Stimulated activated CD4-positive, alpha-beta T cell treated with anti-CD3 and anti-CD28 coated beads, Interleukin-1b, Interleukin-23, amount 100 ng/mL, for 48 hours (primary cell): ENCODE results near the gene FTCD.
"Not testable (repeated sequence)": the region's sequence is repeated elsewhere in the genome, so short reads cannot be mapped to it uniquely, and the experiment has no call there.

Experiments
- DNase-seq: peaks from one replicate; pipeline ENCODE4 v3.0.0-alpha.2; 2020

The FTCD gene

DNA sequence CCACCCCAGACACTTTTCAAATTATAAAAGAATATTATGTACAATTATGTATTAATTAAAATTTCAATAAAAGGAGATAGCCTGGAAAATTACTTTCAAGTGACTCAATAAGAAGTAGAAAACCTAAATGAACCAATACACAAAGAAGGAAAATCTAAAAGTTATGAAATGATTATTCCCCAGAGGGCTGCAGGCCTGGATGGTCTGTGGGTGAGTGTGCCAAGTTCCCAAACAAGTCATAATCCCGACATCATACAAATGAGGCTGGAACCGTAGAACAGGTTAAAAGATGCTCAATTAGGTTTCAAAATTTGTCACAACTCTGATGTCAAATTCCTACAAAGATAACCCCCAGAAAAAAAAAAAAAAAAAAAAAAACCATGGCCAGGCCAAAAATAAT, 16.2 kb upstream of the FTCD start:
- no peak for DNase-seq

DNA sequence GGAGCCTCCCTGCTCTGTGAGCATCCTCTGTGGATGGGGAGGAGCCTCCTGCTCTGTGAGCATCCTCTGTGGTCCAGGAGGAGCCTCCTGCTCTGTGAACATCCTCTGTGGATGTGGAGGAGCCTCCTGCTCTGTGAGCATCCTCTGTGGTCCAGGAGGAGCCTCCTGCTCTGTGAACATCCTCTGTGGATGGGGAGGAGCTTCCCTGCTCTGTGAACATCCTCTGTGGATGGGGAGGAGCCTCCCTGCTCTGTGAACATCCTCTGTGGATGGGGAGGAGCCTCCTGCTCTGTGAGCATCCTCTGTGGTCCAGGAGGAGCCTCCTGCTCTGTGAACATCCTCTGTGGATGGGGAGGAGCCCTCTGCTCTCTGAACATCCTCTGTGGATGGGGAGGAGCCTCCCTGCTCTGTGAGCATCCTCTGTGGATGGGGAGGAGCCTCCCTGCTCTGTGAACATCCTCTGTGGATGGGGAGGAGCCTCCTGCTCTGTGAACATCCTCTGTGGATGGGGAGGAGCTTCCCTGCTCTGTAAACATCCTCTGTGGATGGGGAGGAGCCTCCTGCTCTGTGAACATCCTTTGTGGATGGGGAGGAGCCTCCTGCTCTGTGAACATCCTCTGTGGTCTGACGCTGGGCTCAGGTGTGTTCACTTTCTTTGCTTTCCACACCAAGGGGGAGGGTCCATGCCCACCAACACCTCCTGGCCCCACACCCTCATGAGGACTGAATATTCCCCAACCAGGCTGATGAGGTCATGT, 15.2 kb upstream of the FTCD start:
- not testable (repeated sequence) for DNase-seq

DNA sequence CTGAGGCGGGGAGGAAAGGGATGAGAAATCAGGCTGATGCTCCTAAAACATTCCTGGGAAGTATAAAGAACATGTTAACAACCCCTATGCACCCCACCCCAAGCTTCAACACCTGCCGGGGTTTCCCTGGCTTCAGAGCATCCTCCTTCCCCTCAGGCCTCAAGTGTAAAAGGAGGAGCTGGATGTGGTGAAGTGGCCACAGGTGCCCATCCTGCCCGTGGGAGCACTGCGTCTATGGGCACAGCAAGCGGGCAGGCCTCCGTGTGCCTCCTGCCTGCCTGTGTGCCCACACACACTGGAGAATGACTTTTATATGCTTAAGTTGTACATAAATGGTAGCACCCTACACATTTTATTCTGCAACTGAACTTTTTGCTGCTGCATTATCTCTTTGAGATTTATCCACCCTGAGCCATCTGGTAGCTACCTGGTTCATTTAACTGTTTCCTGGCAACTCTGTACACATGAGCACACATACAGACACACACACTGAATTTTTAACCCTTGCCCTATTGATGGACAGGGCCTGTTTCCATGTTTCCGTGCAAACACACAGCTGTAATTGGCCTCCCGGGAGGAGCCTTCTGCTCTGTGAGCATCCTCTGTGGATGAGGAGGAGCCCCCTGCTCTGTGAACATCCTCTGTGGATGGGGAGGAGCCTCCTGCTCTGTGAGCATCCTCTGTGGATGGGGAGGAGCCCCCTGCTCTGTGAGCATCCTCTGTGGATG, 13.4 kb upstream of the FTCD start:
- no peak for DNase-seq

DNA sequence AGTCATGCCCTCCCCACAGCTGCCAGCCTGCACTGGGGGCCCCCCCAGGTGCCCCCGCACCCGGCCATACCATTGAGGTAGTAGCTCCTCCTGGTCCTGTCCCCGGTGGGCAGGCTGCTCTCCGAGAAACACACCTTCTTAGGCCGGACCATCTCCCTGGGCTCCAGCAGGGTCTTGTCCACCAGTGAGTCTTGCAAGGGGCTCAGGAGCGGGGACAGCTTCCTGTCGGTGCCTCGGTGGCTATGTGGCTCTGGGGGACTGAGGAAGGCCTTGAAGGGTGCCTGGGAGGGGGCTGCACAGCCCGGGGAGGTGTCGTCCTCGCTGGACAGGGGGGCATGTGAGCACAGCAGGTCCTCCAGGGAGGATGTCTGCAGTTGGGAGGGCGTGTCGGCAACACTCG, 12.9 kb upstream of the FTCD start:
- no peak for DNase-seq

DNA sequence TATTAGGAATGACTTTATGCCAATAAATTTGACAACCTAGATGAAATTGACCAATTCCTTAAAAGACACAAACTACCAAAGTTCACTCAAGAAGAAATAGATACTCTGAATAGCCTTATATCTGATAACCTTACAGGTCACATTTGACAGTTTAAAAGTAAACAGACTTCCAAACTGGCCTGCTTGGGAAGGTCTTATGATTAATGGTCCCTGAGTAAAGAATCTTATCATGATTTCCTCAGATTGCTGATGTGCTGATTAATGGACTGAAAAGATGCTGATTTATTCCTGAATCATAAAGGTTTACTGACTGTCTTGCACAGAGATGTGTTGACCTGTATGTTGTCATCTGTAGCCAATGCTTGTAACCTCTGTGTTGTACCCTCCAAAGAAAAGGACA, 9.7 kb upstream of the FTCD start:
- no peak for DNase-seq

DNA sequence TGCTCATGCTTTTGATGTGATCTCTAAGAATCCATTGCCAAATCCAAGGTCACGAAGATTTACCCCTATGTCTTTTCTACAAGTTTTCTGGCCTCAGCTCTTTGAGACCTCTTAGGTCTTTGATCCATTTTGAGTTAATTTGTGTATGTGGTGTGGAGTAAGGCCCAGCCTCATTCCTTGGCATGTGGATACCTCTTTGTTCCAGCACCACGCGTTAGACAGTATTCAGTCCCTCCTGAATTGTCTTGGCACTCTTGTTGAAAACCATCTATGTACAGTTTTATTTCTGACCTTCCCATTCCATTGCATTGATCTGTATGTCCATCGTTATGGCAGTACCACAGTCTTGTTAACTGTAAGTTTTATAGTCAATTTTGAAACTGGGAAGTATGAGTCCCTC, 8.0 kb upstream of the FTCD start:
- no peak for DNase-seq

DNA sequence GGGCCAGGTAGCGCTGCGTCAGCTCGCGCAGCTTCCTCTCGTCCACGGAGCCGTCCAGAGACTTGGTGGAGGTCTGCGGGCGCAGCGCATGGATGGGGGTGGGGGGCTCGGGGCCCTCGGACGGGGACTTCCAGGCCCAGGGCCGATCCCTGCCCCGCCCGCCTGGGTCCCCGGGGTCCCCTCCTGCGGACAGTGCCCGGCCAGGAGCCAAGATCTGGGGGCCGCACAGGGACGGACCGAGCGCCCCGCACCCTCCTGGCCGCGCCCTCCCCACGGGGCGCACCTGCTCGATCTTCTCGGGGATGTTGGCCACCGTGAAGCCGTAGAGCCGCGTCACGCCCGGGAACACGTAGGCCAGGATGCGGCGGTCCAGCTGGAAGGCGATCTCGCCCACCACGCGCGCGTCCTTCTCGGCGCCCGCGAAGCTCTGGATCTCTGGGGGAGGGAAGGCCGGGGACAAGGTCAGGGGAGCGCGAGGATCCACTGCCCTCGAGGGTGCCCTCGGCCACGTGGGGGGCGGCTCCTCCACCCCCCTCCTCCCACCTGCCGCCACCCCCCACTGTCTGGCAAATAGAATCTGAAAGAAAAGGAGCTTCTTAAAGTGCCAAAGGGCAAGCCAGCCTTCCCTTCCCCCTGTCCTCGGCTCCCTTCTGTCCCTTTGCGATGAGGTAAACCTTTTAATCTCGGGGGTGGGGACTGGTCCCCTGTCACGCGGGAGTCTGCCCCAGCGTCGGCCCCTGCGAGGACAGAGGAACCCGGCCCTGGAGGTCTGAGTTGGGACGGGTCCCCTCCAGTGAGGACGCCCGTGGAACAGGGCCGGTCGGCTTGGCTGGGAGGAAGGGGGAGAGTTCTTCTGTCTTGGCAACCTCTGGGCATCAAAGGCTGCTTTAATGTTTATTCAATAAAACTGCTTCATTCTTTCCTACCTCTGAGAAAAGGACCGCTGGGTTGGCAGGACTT, 6.5 kb upstream of the FTCD start:
- DNase-seq: no peak

DNA sequence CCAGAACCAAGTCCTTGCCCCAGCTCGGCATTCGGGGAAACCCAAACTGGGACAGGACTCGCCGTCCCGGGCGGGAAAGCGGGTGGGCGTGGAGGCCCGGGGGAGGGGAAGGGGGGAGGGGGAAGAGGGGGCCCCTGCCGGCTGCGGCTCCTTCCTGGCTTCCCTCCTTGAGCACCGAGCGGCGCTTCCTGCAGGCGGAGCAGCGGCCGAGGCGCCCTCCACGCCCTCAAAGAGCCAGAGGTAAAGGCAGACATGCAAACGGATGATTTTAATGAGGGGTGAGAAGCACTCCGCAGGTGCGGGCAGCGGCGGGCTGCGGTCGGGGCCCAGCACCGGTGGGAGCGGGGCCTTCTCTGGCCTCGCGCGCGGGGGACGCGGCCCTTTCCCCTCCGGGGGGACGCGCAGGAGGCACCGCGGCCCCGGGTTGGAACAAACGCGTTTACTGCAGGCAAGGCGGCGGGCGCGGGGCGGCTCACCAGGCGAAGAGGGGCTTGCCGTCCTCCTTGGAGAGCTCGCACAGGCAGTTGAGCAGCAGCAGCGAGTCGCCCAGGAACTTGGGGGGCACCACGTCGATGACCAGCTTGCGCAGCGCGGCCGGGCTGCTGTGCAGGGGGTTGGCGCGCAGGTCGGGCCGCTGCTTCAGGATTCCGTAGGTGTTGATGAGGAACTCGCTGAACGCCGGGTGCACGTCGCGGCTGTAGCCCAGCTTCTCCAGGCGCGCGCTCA, 5.7 kb upstream of the FTCD start:
- DNase-seq: no peak

DNA sequence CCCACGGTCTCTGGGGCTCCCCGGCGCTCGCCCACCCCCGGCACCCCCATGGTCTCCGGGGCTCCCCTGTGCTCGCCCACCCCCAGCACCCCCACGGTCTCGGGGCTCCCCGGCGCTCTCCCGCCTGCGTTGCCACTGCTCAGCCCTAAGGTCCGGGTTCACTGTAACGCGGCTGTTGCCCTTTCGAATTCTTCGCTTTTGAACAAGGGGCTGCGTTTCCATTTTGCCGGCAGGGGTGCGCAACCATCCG, 5.2 kb upstream of the FTCD start:
- DNase-seq: no peak

DNA sequence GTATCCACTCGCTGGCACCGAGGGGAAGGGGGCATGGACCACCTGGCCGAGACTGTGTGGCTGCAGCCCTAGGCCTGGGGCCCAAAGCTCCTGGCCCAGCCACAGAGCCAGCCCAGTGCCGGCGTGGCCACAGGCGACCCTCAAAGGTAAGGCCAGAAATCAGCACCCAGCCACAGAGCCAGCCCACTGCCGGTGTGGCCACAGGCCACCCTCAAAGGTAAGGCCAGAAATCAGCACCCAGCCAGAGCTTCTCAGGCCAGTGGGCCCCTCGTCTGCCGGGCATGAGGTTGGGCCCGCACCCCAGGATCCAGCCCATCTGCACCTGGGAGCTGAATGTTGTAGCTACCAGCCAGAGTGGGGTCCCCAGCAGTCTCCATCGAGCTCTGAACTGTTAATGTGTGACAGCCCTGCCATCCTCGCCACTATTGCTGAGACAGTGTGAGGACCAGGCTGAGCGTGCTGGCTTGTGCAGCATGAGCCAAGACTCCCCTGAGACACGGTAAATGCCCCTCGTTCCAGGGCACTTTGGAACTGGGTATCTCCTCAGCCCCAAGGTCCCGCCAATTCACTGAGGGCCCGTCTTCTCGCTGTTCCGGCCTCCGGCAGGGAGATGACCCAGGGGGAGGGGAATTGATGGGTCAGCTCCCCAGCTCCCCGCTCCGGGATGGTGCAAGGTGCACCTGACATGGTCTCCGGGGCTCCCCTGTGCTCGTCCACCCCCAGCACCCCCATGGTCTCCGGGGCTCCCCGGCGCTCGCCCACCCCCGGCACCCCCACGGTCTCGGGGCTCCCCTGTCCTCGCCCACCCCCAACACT, 4.7 kb upstream of the FTCD start:
- DNase-seq: no peak

DNA sequence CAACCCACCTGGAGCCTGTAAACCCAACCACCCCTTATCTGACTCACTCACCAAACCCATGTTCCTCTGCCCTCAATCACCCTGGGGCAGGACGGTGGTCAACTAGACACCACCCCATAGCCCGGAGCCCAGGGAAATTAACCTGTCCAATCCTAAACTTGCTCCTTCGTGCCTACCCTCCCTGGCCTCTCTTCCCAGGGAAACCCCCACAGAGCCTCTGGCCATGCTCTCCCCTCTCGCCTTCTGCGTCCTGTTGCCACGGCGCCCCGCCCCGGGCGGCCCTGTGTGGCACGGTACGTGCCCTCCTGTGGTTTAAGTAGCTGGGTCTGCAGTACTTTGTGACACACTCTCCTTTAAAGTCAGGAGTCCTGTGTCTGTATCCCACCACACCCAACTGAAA, 4.0 kb upstream of the FTCD start:
- DNase-seq: no peak

DNA sequence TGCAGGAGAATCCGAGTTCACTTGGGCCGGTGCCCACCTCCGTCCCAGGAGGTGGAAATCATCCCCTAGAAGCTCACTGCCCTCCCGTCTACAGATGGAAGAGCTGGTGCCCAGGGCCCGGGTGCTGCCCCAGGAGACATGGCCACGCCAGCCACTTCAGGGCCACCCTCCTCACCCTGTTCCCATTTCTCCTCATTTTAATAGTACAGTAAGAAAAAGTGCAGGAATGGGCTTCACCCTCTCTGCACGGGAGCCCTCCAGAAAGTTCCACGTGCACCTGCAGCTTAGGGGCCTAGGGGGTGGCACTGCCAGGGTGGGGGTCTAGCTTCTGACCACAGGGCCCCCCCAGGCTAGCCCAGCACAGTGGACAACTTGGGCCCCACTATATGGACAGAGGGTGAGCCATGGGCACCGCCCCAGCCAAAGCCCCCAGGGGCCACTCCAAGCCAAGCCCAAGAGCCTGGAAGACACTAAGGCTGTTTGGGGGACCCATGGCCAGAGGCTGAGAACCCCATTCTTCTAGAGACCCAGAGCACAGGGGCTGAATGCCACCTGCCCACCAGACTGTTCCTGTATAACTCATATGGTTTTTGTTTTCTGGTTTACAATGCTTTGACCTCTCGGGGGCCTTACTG, 3.4 kb upstream of the FTCD start:
- no peak for DNase-seq

DNA sequence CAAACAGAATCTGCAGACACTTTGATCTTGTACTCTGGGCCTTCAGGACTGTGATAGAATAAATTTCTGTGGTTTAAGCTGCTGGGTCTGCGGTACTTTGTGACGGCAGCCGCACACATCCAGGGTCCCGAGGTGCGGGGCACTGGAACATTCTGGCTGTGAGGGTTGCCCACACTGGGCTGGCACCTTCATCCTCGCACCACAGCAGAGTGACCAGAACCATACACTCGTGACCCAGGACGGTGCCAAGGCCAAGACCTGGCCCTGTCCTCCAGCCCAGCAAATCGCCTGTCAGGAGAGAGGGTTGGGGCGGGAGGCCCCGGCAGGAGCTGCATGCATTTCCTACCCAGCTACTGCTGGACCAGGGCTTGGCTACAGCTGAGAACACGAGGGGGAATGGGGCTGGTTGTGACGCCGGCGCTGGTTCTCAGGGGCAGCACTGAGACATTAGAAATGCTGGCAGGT, 2.6 kb upstream of the FTCD start:
- DNase-seq: no peak

DNA sequence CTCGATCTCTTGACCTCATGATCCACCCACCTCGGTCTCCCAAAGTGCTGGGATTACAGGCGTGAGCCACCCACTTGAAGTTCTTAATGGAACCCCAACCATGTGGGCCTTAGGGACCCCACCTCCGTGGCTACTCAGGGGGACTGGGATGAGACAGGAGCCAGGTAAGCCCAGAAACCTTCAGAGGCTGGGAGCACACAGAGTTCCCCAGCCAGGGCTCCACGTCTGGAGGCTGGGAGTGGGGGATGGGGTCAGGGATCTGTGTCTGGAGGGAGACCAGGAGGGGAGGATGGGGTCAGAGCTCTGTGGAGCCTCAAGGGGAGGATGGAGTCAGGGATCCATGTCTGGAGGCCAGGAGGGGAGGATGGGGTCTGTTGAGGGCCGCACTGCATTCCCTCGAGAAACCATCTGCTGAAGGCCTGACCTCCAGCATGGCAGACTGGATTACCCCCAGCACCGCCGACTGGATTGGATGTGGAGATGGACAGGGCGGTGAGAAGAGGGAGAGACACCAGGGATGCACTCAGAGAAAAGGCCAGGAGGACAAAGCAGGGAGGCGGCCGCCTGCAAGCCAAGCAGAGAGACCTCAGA, 2.1 kb upstream of the FTCD start:
- DNase-seq: no peak

DNA sequence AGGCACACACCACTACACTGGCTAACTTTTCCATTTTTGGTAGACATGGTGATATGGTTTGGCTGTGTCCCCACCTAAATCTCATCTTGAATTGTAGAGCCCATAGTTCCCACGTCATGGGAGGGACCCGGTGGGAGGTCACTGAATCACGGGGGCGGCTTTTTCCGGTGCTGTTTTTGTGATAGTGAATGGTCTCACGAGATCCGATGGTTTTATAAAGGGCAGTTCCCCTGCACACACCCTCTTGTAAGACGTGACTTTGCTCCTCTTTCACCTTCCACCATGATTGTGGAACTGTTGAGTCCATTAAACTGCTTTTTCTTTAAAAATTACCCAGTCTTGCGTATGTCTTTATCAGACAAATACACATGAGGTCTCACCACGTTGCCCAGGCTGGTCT, 1.3 kb upstream of the FTCD start:
- DNase-seq: no peak

DNA sequence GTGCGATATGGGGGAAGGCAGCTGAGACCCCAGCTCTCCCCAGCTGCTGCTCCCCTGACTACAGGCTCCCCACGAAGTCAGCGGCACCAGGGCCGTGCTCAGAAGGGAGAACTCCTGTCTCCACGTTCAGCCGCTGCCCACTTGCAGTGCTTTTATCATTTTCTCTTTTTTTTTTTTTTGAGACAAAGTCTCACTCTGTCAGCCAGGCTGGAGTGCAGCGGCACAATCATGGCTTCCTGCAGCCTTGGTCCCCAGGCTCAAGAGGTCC, 933 bp upstream of the FTCD start:
- DNase-seq: no peak

DNA sequence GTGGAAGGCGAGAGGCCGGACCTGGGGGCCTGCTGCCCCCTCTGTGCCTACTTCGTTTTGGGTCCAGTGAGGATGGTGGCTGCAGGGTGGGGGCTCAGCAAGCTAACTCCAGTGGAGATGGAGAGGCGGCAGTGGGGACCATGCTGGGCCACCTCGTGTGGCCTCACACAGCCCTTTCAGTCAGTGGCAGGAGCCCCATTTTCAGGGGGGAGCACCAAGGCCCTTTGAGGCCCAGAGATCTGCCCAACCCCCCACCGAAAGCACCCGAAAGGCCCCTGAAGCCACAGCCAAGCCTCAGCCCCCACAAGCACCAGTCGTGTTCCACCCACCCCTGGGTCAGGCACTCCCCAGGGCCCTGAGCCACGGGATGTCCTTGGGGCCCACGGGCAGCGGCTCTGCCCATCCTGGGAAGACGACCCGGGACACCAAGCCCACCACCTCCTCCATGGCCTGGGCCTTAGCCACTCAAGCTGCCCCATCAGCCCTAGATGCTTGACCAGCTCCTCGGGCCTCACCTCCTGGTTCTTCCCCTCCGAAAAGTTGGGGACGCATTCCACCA, 345 bp downstream of the FTCD start:
- DNase-seq: no peak

DNA sequence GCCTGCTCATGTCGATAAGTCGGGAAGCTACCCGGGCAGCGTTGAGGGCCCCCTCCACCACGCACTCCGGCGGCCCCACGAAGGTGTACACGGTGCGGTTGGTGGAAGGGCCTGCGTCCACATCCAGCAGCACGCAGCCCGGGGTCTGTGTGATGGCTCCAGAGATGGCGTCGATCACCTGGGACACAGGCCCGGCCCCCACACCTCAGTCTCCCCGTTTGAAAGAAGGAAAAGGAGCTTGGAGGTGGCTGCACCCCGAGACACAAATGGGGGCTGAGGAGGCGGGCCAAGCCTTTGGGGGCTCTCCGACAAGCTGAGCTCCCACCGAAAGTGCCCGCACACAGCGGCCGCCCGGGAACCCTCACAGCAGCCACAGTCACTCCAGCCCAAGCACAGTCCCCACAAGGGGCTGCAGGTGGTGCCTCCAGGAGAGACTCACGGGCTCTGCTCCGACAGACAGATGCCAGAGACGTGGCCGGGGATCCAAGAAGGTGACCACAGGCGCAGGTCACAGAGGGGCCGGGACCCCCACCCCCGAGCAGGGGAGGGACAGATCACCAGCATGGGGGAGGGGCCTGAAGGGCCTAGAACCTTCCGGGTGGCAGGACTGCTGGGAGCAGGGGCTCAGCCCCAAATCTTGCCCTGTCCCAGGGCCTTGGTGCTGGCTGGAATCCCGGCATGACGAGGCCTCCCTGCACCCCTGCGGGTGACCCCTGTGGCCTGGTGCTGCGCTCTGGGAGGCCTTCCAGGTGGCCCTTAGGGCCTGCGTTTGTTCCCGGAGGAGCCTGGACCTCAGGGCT, 1.0 kb downstream of the FTCD start:
- no peak for DNase-seq

DNA sequence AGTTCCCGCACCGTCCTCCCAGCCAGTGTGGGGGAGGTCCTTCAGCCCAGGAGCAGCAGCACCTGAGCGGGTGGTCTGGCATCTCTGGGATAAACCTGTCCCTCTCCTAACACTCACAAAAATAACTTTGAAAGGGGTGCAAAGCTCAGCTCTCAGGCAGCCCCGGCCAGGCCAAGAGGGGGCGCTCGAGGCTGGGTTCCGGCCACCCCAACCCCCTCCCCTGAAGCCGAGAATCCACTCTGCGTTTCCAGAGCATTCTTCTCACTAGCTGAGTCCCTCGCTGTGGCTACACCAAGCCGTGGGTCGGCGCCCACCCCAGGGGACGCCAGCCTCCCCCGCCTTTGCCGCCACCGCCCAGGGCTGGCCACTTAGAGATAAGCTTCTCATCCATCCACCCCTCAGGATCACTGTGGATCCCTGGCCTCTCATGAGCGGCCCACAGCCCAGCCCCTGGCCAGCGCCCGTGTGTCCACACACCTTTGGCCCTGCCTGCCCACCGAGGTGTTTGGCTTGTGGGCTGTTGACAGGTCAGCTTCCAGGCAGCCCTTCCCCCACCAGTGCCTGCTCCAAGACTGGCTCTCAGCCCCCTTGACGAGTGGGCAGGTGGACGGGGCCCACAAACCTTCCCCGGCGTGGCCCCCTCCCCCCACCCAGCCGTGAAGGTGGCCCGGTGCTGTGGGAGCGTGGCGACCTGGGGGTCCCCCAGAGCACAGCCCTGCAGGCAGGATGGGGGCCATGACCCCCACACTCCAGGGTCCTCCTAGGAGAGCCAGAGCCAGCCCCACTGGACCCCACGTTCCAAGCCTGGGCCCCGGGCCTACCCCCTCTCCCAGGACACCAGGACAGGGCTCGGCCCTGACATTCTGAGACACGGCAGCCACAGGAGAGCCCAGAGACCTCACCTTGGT, 1.9 kb downstream of the FTCD start:
- peak; percentile 58 for DNase-seq
